NOMO-1 treated with DMSO at 0.1 percent for 48 hours (cell line): ENCODE measurements around the gene CALHM6.

ENCODE experiments used
- DNase-seq: peaks from one replicate; lab custom pipeline; 2025; ENCODE audit not compliant: unreplicated experiment; lab: John Stamatoyannopoulos, UW

The CALHM6 gene

DNA sequence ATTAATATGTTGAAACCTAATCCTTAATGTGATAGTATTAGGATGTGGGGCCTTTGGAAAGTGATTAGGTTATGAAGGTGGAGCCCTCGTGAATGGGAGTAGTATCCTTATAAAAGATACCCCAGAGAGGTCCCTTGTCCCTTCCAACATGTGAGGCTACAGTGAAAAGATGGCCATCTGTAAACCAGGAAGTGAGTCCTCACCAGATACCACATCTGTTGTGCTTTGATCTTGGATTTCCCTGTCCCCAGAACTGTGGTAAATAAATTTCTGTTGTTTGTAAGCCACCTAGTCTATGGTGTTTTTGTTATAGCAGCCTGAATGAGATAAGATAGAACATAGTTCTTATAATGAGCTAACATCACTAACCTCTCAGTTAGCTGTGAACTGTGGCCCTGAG lies 16.6 kb upstream of the CALHM6 start:
- DNase-seq: no peak

DNA sequence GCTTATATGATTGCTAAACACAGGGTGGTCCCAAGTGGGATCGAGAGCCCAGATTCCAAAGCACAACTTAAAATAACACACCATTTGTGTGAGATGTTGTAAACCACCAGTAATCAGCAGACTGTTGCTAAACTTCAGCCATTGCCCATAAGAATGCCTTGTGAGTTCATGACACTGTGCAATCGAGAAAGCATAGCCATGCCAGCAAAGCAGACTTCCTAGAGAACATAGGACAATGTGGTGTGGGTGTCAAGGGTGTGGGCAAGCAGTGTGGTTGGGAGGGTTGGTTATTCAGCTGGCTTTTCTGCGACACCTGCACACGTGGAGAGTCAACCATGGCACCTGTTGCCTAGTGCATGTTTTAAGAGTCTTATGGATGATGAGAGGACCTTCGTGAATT lies 16.1 kb upstream of the CALHM6 start:
- no peak for DNase-seq

DNA sequence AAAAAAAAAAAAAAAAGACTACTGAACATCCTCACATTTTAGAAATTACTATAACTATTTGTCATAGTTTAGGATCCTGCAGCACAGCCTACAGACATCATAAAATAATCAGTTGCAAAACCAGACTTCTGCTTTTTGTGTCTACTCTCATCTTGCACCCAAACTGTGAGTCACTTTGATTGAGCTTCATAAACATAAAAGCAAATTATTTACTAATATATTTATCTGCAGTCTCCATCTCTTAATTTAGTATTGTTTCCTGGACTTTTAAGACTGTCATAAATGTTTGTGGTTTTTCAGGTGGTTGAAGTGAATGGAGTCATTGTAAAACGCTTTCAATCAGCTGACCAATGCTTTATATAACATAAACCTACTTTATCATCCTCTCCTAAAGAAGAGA lies 14.8 kb upstream of the CALHM6 start:
- DNase-seq: peak; percentile 84

DNA sequence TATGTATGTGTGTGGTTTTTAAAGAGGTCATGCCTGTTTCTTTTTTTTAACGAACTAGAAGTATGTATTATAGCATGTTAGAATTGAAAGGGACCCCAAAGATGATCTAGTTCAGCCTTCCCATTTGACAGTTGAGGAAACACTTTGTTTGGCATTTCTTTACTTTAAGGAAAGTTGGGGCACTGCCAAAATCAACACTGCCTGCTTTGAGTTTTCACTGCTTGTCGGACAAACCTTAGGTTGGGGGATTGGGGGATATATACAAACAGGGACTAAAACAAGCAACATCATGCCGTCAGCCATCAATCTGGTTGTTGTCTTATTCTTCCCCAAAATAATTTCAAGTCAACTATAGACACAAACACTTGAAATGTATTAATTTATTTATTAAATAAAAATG lies 14.1 kb upstream of the CALHM6 start:
- no peak for DNase-seq

DNA sequence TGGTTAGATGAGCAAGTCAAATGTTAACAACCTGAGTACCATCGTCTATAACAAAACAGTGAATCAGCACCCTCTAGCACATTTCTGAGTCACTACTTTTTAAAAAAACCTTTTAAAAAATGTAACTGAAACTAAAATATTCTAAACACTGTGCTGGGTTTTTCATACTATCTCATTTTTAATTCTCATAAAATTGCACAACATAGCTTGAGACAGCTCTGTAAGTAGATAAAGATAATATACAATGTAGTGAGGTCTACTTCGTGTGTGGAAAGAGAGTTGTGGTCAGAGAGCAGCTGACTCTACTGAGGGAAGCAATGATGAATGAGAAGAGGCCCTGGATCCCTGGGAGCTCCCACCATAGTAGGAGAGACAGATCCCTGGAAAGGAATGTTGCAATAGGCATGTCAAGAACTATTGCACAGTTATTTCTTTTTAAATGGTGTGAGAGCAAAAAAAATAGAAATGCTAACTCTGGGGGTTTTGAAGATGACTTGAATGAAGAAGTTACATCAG lies 13.6 kb upstream of the CALHM6 start:
- peak; percentile 90 for DNase-seq

DNA sequence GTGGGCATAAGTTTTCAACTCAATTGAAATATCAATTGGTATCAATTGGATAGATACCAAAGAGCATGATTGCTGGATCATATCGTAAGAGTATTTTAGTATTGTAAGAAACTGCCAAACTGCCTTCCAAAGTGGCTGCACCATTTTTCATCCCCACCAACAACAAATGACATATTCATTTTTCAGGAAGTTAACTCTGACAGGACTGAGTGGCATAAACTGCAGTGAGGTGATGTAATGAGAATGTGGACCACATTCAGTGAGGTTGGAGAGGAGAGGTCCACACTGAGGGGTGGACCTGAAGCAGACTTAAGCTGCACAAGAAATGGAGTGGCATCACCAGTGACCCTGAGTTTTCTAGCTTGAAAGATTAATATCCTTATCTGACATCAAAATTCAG lies 11.6 kb upstream of the CALHM6 start:
- no peak for DNase-seq

DNA sequence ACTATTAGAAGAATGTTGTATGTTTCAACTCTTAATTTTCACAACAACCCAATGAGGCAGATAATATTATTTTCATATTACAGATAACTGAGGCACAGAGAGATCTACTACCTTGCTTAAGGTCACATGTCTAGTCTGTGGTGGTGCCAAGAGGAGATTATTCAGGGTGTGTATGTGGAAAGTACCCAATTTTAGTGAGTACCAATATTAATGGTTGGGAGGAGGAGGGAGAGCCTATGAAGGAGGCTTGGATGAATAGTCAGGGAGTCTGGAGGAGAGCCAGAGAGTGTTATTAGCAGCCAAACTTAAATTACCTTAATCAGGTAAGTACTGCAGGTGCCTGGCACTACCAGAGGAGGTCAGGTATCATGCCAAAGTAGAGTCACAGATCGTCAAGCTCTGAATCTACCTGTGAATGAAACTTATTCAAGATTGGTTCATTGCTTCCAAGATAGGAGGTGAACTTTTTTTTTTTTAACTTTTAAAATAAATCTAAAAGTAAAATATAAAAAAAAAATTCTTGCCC lies 10.9 kb upstream of the CALHM6 start:
- DNase-seq: no peak

DNA sequence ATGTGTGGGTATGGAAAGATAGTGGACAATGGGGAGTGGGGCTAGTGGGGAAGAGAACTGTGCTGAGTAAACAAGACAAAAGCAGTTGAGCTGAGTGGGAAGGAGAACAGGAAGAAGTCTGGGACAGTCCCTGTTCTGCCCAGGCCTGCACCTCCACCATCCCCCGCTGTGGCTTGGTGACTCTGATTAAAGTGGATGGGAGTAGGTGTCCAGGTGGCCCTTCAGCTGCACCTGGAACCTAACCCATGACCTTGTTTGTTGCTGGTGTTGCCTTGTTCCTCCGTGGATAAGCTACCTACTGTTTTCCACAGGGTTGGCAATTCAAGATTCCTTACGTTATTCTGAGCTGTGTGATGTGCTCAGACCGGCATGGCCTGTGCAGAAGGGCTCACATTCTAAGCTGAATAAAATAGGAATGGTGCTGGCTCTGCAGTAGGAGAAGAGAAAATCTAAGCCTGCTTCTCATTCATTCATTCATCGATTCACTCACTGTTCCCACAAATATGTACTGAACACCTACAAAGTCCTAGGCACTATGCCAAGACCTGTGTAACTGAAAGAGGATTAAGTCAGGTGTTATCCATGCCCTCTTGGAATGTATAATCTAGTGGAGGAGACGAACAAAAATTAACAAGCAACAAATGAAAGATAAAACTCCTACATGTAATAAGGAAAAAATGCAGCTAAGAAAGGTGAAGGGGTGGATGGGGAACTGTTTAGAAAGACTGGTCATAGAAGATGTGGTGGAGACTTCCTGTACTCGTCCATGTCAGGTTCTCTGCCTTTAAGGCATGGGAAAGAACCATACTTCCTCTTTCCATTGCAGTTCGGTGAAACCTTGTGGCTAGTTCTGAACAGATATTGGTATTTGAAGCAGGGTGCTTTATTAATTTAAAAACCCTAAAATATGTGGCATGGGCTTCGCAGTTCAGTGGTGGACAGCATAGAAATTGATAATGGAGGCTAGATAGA lies 10.1 kb upstream of the CALHM6 start:
- peak; percentile 92 for DNase-seq

DNA sequence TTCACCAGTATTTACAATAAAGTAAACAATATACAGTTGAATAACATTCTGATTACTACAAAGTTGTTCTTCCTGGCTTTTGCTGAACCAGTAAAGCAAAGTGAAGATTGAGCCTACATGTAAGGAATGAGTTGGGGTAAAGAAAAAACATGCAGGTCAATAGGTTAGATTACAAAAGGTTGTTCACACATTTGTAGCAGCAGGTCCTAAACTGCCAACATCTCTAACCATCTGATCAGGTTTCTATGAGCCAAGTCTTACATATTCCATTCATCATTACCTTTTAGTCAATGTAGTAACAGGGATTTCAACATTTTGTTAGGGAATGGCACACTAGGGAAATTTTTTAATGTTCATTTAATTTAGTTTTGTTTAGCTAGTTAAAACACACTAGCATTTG lies 9.3 kb upstream of the CALHM6 start:
- DNase-seq: no peak

DNA sequence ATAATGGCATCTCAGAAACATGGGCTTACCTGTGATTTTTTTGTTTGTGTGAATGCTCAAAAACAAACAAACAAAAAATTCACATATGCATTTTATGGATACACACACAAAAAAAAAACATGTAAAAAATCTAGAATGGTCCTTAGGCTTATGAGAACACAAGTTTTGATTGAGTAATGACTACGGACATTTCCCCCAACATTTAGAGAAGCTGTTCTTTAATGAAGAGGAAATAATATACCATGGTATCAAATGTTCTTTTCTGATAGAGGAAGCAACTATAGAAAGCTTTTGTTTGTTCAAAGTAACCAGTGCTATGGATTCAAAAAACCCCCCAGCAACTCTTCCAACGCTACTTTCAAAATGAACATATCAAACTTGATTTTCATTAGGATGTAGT lies 8.6 kb upstream of the CALHM6 start:
- DNase-seq: no peak

DNA sequence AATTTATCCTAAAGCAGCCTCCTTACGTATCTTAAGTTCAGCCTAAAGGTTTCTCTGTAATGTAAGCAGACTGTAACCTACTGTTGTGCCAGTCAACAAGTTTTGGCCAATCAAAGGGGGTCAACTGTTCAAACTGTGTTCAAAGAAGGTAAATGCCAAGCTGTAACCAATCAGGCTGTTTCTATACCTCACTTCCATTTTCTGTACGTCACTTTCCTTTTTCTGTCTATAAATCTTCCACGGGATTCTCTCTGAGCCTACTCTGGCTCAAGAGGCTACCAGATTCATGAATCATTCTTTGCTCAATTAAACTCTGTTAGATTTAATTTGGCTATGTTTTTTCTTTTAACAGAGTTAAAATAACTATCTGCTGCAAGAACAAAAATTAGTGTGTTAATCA lies 5.1 kb upstream of the CALHM6 start:
- no peak for DNase-seq

DNA sequence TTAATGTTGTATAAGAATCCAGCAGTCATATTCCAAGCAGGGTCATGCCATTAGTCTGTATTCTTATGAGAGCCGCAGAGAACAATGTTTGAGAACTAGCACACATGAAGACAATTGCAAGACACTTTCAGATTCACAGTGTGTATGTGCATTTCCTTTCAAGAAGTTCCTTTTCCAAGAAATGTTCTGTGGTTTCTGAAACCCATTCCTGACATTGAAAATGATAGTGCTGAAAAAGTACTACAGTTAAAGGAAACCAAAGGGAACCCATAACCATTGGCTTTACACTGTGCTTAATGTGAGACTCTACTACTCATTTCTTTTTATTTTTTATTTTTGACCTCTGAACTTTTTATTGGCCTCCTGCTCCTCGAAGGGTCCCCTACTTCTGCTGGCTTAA lies 4.2 kb upstream of the CALHM6 start:
- DNase-seq: no peak

DNA sequence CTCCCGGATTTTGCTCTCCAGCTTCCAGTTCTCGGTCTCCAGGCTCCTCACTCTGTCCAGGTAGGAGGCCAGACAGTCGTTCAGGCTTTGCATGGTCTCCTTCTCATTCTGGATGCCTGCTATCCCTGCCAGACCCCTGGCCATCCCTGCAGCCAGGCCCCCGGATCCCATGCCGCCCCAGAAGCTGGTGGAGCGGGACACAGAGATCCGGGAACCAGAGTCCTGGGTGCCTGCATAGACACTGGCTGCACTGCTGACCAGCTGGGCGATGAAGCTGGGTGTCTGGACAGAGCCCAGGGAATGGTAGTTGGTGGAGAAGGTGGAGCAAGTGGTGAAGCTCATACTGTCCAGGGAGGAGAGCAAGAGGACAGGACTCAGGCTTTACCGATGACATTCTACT lies 2.9 kb upstream of the CALHM6 start:
- no peak for DNase-seq

DNA sequence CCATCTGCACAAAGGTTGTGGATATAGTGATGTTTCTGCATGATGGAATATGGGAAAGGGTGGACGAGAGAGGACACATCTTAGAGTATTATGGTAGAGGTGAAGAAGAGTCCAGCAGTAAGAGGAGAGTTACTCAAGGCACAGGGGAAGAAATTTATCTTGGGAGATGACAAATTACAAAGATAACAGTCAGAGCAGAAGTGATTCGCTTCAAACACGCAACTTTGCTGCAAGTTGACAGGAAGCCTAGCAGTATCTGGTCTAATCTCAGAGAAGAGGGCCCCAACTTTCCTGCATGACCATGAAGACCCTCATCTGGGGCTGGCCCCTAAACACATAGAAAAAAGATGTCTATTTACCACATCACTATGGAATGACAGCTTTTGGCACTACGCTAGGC lies 1.2 kb upstream of the CALHM6 start:
- no peak for DNase-seq

DNA sequence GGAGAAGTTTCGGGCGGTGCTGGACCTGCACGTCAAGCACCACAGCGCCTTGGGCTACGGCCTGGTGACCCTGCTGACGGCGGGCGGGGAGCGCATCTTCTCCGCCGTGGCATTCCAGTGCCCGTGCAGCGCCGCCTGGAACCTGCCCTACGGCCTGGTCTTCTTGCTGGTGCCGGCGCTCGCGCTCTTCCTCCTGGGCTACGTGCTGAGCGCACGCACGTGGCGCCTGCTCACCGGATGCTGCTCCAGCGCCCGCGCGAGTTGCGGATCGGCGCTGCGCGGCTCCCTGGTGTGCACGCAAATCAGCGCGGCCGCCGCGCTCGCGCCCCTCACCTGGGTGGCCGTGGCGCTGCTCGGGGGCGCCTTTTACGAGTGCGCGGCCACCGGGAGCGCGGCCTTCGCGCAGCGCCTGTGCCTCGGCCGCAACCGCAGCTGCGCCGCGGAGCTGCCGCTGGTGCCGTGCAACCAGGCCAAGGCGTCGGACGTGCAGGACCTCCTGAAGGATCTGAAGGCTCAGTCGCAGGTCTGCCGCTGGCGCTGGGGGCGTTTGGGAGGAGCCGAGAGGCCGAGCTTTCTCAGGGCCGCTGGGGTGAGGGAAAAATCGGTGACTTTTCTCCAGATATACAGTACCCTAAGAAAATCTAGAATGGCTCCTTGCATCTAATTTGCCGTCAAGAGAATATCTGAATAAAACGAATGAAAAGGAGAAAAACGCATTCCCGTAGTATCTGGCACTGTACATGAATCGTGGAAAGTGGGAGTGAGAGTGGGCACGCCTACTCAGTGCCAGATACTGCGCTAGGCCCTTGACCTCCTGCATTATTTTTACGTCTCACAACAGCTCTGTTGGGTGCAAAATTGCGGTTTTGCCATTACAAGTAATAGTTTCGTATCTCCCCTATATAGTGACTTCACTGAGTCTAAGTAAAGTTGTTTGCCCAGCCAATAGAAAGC lies 1.0 kb downstream of the CALHM6 start:
- DNase-seq: peak; percentile 55

DNA sequence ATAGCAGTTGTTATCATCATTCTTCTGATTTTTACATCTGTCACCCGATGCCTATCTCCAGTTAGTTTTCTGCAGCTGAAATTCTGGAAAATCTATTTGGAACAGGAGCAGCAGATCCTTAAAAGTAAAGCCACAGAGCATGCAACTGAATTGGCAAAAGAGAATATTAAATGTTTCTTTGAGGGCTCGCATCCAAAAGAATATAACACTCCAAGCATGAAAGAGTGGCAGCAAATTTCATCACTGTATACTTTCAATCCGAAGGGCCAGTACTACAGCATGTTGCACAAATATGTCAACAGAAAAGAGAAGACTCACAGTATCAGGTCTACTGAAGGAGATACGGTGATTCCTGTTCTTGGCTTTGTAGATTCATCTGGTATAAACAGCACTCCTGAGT lies 2.1 kb downstream of the CALHM6 start:
- DNase-seq: no peak

DNA sequence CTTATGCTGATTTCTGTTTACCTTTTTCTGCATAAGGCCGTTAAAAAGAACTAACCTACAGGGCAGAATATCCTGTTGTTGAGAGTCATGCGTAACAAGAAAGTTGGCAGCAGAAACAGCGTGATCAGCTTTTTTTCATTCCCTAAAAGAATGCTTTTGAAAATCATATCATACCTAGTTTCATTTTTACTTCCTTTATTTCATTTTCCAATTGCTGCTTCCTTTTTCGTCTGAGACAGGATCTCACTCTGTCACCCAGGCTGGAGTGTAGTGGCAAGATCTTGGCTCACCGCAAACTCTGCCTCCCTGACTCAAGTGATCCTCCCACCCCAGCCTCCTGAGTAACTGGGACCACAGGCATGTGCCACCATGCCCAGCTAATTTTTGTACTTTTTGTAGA lies 4.1 kb downstream of the CALHM6 start:
- DNase-seq: peak; percentile 84

DNA sequence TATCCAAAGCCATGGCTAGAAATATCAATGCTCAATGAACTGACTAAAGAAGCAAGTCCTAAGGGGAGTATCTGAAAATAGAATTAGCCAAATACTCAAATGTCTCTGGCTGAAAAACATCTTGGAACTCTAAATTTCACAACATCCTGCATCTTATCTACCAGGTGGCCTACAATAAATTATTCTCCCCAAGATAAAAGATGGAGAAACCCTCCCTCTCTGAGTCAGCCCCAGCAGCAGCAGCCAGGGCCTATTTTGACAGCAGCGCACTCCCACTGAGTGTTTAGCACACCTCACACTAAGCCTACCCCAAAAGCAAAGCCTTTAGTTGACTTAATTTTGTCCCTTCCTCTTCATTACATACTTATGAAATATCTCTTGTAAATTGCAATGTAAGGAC lies 5.9 kb downstream of the CALHM6 start:
- DNase-seq: no peak

DNA sequence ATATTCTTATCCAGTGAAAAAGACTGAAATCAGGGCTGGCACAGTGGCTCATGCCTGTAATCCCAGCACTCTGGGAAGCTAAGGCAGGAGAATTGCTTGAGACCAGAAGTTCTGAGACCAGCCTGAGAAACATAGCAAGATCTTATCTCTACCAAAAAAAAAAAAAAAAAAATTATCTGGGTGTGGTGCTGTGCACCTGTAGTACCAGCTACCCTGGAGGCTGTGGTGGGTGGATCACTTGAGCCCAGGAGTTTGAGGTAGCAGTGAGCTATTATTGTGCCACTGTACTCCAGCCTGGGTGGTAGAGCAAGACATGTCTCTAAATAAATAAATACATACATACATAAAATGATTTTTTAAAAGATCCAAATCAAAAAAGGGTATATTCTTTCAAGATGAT lies 6.3 kb downstream of the CALHM6 start:
- DNase-seq: no peak

DNA sequence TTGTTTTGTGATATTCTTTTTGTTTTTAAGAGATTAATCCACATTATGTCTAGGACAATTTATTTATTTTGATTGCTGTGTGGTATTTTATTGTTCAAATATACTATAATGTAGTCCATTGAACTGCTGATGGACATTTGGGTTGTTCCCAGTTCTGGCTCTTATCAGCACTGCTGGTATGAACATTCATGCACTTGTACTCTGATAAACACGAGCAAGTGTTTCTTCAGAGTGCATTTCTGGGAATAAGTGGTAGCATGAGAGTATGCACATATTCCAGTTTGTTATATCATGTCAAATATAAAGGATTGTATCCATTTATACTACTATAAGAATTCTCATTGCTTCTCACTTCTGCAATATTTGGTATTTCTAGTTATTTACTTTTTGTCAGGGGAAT lies 7.1 kb downstream of the CALHM6 start:
- DNase-seq: no peak

DNA sequence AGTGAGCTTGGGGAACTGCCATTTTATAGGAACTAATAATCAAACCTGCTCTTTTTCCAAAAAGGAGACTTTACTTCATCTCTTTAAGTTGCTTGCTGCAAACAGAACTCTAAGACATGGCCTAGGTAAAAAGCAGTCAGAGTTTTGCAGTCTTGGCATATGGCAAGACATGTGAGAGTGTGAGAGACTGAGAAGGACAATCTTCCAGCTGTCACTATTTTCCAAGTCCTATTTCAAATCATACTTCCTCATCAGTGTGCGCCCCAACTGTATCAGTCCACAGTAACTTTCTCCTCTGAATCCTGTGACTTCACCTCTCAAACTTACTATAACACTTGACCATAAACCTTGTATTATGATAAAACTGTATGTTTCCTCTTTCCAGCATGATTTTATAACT lies 10.4 kb downstream of the CALHM6 start:
- no peak for DNase-seq
